ENCODE data around the gene PIP5K1B. TPM values are rescaled to one million over a fixed set of nuclear protein-coding genes. Genes with fewer than 3 reads are reported as not detected.

PIP5K1B gene
- total and polyA plus RNA-seq, 2 of the 13 experiments (the other 11 are each of a cell fraction or from before 2014, with no cell fraction given), result 15.8 to 17.5 TPM

DNA sequence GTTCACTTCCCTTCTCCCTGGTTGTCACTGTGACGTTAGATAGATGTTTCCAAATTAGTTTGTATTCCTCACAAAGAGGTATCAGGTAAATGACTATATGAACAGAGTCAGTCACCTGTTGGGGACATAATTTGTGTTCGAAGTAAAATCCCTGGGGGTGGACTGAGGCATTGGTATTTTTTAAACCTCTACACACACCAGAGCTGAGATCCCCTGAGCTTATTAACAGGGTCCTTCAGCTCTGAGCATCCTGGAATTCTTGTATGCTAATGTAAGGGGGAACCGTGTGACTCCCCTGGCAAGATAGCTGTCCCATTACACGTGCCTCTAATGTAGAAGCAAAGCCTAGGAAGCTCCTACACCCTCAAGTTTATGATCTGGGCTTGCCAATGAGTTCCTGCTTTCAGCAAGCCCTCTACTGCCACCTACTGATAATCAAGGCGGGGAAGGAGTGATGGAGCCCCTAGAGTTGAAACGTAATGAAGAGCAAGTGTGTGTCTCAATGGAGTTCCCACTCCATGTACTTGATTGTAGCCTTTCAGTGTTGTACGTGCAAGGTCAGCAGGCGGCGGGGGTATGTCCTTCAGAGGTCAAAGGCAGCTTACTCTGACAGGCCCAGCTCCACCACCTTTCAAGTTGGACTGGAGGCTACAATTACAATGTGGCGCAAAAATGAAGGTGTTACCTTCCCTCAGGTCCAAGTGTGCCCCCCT lies 294.5 kb downstream of the PIP5K1B start (continued):
- no peak for TF ChIP-seq NCOA5 (CRISPR knock-in tag; IDR thresholded peaks at IDR 0.05)
- TF ChIP-seq ZBTB14 (CRISPR knock-in tag; IDR thresholded peaks at IDR 0.05), result no peak
- TF ChIP-seq ZMAT3 (CRISPR knock-in tag; conservative IDR thresholded peaks at IDR 0.05), result no peak
- no peak for TF ChIP-seq RBFOX2 (IDR thresholded peaks at IDR 0.05; ENCODE audit: low read depth, low read length)
- TF ChIP-seq ZBTB7A (CRISPR knock-in tag; IDR thresholded peaks at IDR 0.05), result no peak
- TF ChIP-seq SP5 (CRISPR knock-in tag; IDR thresholded peaks at IDR 0.05; ENCODE audit: borderline replicate concordance, low read depth), result no peak
- peak; percentile 92 for TF ChIP-seq SMC3 (IDR thresholded peaks at IDR 0.05; ENCODE audit: low read length)
- TF ChIP-seq ZNF691 (CRISPR knock-in tag; IDR thresholded peaks at IDR 0.05; ENCODE audit: borderline replicate concordance, low read depth), result peak; percentile 29; the same call in 1 of the 2 replicates
- TF ChIP-seq PPARG (CRISPR knock-in tag; conservative IDR thresholded peaks at IDR 0.05), result no peak
- TF ChIP-seq FOSL2 (CRISPR knock-in tag; IDR thresholded peaks at IDR 0.05), result no peak
- TF ChIP-seq YEATS2 (CRISPR knock-in tag; IDR thresholded peaks at IDR 0.05; ENCODE audit: borderline replicate concordance), result peak; percentile 37; the same call in 1 of the 2 replicates
- 0 out of 2 replicates have a peak, but pooled peaks have one; percentile 19 for TF ChIP-seq SAP130 (CRISPR knock-in tag; IDR thresholded peaks at IDR 0.05; ENCODE audit: low read depth)
- TF ChIP-seq SOX13 (IDR thresholded peaks at IDR 0.05), result no peak
- peak in 1 of 2 experiments; percentile 24; a peak in 1 of 4 replicates for TF ChIP-seq SOX13 (CRISPR knock-in tag; conservative IDR thresholded peaks at IDR 0.05 in 1 of 2, IDR thresholded peaks at IDR 0.05 in 1 of 2)
- TF ChIP-seq JDP2 (CRISPR knock-in tag; IDR thresholded peaks at IDR 0.05; ENCODE audit: borderline replicate concordance), result no peak
- TF ChIP-seq GABPB1 (CRISPR knock-in tag; IDR thresholded peaks at IDR 0.05), result no peak
- TF ChIP-seq ZNF547 (CRISPR knock-in tag; IDR thresholded peaks at IDR 0.05), result no peak
- no peak for TF ChIP-seq ZNF841 (CRISPR knock-in tag; IDR thresholded peaks at IDR 0.05; ENCODE audit: borderline replicate concordance)
- no peak for TF ChIP-seq EEA1 (CRISPR knock-in tag; IDR thresholded peaks at IDR 0.05; ENCODE audit: borderline replicate concordance)
- TF ChIP-seq, protein P1, sequence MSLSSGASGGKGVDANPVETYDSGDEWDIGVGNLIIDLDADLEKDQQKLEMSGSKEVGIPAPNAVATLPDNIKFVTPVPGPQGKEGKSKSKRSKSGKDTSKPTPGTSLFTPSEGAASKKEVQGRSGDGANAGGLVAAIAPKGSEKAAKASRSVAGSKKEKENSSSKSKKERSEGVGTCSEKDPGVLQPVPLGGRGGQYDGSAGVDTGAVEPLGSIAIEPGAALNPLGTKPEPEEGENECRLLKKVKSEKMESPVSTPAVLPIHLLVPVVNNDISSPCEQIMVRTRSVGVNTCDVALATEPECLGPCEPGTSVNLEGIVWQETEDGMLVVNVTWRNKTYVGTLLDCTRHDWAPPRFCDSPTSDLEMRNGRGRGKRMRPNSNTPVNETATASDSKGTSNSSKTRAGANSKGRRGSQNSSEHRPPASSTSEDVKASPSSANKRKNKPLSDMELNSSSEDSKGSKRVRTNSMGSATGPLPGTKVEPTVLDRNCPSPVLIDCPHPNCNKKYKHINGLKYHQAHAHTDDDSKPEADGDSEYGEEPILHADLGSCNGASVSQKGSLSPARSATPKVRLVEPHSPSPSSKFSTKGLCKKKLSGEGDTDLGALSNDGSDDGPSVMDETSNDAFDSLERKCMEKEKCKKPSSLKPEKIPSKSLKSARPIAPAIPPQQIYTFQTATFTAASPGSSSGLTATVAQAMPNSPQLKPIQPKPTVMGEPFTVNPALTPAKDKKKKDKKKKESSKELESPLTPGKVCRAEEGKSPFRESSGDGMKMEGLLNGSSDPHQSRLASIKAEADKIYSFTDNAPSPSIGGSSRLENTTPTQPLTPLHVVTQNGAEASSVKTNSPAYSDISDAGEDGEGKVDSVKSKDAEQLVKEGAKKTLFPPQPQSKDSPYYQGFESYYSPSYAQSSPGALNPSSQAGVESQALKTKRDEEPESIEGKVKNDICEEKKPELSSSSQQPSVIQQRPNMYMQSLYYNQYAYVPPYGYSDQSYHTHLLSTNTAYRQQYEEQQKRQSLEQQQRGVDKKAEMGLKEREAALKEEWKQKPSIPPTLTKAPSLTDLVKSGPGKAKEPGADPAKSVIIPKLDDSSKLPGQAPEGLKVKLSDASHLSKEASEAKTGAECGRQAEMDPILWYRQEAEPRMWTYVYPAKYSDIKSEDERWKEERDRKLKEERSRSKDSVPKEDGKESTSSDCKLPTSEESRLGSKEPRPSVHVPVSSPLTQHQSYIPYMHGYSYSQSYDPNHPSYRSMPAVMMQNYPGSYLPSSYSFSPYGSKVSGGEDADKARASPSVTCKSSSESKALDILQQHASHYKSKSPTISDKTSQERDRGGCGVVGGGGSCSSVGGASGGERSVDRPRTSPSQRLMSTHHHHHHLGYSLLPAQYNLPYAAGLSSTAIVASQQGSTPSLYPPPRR (CRISPR knock-in tag; IDR thresholded peaks at IDR 0.05; ENCODE audit: borderline replicate concordance), result no peak
- 0 out of 2 replicates have a peak, but pooled peaks have one; percentile 15 for TF ChIP-seq SOX5 (CRISPR knock-in tag; IDR thresholded peaks at IDR 0.05; ENCODE audit: borderline replicate concordance)
- TF ChIP-seq FOXA3 (CRISPR knock-in tag; IDR thresholded peaks at IDR 0.05), result peak; percentile 30; the same call in 1 of the 2 replicates
- TF ChIP-seq GATAD2A (CRISPR knock-in tag; IDR thresholded peaks at IDR 0.05), result 0 out of 2 replicates have a peak, but pooled peaks have one; percentile 13
